HEK293T (cell line): ENCODE results near the gene CORO2A.

ENCODE experiments used
- ELF4 ChIP-seq: fragments of 450-650 bp; IDR thresholded peaks from 2 replicates; pipeline ENCODE4 v1.6.1; 2017; ENCODE audit warnings: antibody characterized with exemption
- SP1 ChIP-seq: fragments of 450-650 bp; IDR thresholded peaks from 2 replicates; pipeline ENCODE4 v1.6.1; 2017

DNA sequence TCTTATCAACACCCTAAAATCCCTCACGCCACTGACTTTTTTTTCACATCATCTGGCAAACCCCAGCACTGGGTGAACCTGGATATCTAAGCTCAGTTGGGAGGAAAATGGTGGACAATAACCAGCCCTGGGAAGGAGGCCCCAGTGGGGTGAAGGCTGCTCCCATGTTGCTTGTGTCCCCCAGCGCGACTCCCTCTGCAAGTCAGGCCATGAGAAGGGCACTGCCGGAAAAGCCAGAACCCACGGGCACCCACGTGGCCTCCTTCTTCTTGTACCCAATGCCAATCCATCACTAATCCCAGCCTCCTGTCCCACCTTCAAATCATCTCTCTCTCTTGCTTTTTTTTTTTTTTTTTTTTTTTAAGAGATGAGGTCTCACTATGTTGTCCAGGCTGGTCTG, 11.4 kb downstream of the CORO2A start:
- no peak for TF ChIP-seq SP1
- no peak for TF ChIP-seq ELF4
